ENCODE data around the gene KCNK18. TPM values are rescaled to one million over a fixed set of nuclear protein-coding genes. Genes with fewer than 3 reads are reported as not detected.

The KCNK18 gene
- total RNA-seq, 1 donor from 2014 or later, result not detected

GRCh38 chr10:117254774-117255735 lies 57.8 kb downstream of the KCNK18 start:
- no peak for ATAC-seq

DNA sequence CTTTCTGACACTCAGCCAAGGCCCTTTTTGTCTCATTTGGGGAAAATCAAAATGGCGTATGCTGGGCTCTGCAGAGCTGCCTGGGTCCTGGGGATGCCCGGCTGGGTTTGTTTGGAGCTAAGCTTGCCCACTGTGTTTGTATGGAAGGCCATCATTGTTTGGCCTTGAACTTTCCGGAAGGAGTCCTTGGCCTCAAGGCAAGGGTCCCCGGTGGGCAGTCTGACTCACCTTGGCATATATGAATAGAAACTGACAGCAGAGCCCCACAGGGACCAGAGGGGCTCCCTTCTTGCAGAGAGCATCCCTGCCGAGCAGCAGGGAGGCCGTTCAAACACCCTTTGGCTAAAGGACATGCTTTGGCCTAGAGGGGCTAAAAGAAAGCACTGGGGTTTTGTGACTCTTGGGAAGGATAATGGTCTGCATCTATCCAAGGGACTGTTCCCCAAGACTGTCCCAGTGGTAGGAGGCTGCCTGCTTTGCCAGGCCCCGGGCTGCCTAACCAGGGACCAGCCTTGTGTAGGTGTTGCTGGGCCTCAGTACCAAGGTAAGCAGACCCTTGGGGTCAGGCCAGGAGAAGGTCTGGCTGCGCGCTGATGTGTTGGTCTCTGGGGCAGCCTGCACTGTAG lies 58.7 kb downstream of the KCNK18 start:
- no peak for ATAC-seq

DNA sequence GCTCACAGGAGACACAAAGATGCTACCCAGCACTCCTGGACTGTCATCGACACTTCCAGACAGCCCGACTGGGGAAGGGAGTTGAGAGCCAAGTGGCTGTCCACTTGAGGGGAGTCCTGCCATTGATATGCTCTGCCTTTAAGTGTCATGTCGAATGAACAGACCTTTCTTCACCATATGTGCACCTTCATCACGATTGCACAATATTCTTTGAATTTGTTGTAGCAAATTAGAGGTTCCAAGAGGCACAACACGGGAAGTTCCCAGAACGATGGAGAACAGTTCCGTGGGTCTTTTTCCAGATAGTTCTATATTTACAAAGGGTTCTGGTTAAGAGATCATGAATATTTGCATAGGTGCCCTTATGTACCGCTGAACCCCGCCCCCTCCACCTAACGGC lies 59.6 kb downstream of the KCNK18 start:
- ATAC-seq, result no peak

GRCh38 chr10:117257721-117258120 lies 60.4 kb downstream of the KCNK18 start:
- ATAC-seq, result no peak

GRCh38 chr10:117259279-117259678 lies 62.0 kb downstream of the KCNK18 start:
- ATAC-seq, result no peak

Other genes starting within 250 kb of the KCNK18 start
- 23.9 TPM for gene SHTN1, start 192.3 kb upstream of the KCNK18 start, total RNA-seq
- gene VAX1, start 59.2 kb upstream of the KCNK18 start, total RNA-seq, result 0.12 TPM
- 0.12 TPM for gene SLC18A2, start 43.6 kb downstream of the KCNK18 start, total RNA-seq
- 39.0 TPM for gene PDZD8, start 178.0 kb downstream of the KCNK18 start, total RNA-seq

All from esophagus mucosa (tissue), 1 donor.